BLaER1 (cell line): ENCODE data around the gene ARHGEF4.

Source experiments
- H3K27ac ChIP-seq: shearing (Covaris generic); formaldehyde crosslinking; 2 replicates; pipeline ENCODE4 v1.8.1; 2022
- H3K27me3 ChIP-seq: shearing (Covaris generic); formaldehyde crosslinking; 2 replicates; pipeline ENCODE4 v1.8.1; 2022
- H3K36me3 ChIP-seq: shearing (Covaris generic); formaldehyde crosslinking; 2 replicates; pipeline ENCODE4 v1.8.1; 2022
- H3K4me1 ChIP-seq: shearing (Covaris generic); formaldehyde crosslinking; 2 replicates; pipeline ENCODE4 v1.8.1; 2022
- H3K4me2 ChIP-seq: shearing (Covaris generic); formaldehyde crosslinking; 2 replicates; pipeline ENCODE4 v1.8.1; 2022
- H3K4me3 ChIP-seq: shearing (Covaris generic); formaldehyde crosslinking; 2 replicates; pipeline ENCODE4 v1.8.1; 2022
- H3K9ac ChIP-seq: shearing (Covaris generic); formaldehyde crosslinking; 2 replicates; pipeline ENCODE4 v1.8.1; 2022
- H3K9me3 ChIP-seq: shearing (Covaris generic); formaldehyde crosslinking; 2 replicates; pipeline ENCODE4 v1.8.1; 2022
- H4K20me1 ChIP-seq: shearing (Covaris generic); formaldehyde crosslinking; 2 replicates; pipeline ENCODE4 v1.8.1; 2022
- Cebpa-rat ChIP-seq: shearing (Covaris generic); IDR thresholded peaks from 2 replicates; pipeline ENCODE4 v1.8.1; 2022

The ARHGEF4 gene

DNA sequence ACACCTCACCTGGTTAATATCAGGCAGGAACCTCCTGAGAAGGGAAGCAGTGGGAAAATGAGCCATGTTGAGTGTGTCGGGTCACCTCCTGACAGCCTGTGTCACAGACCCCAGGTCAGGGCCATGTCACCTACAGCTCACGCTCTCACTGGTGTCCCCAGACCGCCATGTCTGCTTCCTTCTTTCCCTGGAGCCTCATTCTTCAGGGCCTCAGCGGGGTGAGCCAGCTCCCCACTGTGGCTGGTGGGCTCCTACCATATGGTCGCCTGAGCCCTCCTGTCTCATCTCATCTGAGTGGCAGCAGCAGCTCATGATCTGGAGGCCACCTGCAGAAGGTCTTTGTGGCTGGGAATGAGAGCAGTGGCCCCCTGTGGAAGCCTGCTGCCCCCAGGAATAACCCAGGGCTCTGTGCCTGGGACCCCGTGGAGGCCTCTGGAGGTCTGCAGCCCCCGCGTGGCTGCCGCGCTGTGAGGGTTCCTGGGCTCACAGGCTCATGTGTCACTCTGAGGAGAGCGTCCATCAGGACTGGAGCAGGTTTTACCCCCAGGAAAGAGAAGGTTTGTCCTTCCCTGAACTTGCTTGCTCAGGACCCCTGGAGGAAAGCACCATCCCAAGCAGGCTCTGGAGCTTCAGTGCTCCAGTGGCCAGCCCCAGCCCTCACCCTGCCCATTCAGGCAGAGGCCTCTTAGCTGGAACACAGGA, 200.1 kb downstream of the ARHGEF4 start:
- TF ChIP-seq Cebpa-rat, result no peak
- H3K4me1 ChIP-seq, result peaks cover 26% of the 10 kb centered on the region
- no peak overlapping the region for H3K4me2 ChIP-seq
- H3K4me3 ChIP-seq, result no peak overlapping the region
- H3K9me3 ChIP-seq, result no peaks in the 10 kb centered on the region
- no peak overlapping the region for H3K27ac ChIP-seq
- no peak overlapping the region for H3K9ac ChIP-seq
- H3K36me3 ChIP-seq, result no peaks in the 10 kb centered on the region
- no peaks in the 10 kb centered on the region for H4K20me1 ChIP-seq
- 0 out of 2 replicates have a peak, but pooled peaks cover 8% of the 10 kb centered on the region for H3K27me3 ChIP-seq

DNA sequence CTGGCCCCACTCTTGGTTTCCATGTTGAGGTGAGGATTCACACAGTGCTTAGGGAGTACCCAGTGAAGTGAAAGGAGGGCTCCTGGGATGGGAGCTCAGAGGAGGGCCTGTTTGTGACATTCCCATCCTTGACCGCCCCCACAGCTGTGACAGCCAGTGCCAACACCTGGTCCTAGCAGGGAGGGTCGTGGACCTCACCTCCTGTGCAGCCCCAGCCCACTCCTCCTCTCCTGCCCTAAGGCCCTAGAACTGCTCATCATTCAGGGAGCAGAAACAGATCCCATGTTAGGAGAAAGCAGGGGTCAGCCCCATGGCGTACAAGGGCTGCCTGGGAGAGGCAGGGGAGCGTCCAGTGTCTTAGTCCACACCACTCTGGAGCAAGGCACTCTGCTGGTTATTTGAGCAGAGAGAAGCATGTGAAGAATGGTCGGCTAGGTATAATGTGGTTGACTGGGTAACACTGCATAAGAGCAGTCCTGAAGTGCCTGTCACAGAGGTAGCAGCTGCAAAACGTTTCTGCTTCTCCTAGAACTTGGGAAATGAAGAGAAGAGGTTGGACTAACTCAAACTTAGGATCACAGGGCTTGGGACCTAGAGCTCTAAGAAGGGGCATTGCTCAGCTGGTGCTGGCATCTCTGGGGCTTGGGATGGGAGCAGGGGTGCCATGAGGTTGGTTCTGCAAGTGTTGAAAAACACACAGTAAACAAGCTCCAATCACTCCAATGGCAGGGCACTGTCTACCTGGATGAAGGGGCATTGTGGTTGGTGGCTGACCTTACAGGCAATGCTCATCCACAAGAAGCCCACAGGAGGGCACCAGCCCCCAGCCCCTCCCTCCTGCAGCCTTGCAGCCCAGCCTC, 200.9 kb downstream of the ARHGEF4 start:
- Histone ChIP-seq H3K9ac (no peak overlapping the region), H3K27ac (no peak overlapping the region), H3K4me3 (no peak overlapping the region), H3K9me3 (no peaks in the 10 kb centered on the region), H4K20me1 (no peaks in the 10 kb centered on the region), H3K27me3 (0 out of 2 replicates have a peak, but pooled peaks cover 8% of the 10 kb centered on the region), H3K36me3 (no peaks in the 10 kb centered on the region), H3K4me2 (no peak overlapping the region), H3K4me1 (peaks cover 34% of the 10 kb centered on the region)
- TF ChIP-seq Cebpa-rat, result no peak

DNA sequence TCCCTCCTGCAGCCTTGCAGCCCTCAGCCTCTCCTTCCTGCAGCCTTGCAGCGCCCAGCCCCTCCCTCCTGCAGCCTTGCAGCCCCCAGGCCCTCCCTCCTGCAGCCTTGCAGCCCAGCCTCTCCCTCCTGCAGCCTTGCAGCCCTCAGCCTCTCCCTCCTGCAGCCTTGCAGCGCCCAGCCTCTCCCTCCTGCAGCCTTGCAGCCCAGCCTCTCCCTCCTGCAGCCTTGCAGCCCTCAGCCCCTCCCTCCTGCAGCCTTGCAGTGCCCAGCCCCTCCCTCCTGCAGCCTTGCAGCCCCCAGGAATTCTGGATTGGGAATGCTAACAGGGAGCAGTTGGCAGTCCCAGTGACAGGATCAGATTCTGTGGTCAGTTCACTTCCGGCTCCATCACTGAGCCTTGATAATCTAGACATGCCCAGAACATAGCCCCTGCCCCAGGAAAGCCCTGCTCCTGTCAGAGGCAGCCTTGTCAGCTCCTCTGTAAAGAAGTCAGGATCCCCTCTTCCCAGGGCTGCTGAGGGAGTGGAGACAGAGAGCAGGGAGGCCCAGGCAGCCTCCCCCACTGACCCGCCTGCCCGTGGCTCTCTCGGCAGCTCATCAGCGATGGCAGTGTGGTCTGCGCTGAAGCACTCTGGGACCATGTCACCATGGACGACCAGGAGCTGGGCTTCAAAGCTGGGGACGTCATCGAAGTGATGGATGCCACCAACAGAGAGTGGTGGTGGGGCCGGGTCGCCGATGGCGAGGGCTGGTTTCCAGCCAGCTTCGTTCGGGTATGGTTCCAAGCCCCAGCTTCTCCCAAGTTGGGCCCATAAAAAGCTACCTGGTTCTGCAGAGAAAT, 201.8 kb downstream of the ARHGEF4 start:
- 0 out of 2 replicates have a peak, but pooled peaks cover 8% of the 10 kb centered on the region for H3K27me3 ChIP-seq
- no peak overlapping the region for H3K9ac ChIP-seq
- H4K20me1 ChIP-seq, result no peaks in the 10 kb centered on the region
- no peak overlapping the region for H3K27ac ChIP-seq
- H3K36me3 ChIP-seq, result no peaks in the 10 kb centered on the region
- H3K4me1 ChIP-seq, result peaks cover 42% of the 10 kb centered on the region
- H3K9me3 ChIP-seq, result no peaks in the 10 kb centered on the region
- H3K4me3 ChIP-seq, result no peak overlapping the region
- no peak for TF ChIP-seq Cebpa-rat
- H3K4me2 ChIP-seq, result no peak overlapping the region

DNA sequence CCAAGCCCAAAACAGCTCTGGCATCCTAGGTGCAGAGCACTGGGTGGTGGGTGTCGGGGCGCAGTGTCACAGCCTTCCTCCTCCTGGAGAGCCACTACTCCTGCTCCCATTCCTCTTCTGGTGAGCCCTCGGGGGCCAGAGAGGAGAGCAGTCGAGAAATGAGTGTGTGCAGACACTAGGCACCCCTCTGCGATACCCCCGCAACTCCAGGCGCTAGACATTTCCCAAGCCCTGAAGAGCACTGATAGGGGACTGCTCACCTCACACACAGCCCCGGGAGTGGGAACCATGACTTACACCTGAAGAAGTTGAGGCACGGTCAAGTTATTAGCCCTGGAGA, 202.4 kb downstream of the ARHGEF4 start:
- no peak for TF ChIP-seq Cebpa-rat
- no peaks in the 10 kb centered on the region for H4K20me1 ChIP-seq
- 0 out of 2 replicates have a peak, but pooled peaks cover 8% of the 10 kb centered on the region for H3K27me3 ChIP-seq
- no peak overlapping the region for H3K4me3 ChIP-seq
- no peaks in the 10 kb centered on the region for H3K9me3 ChIP-seq
- H3K4me2 ChIP-seq, result no peak overlapping the region
- H3K36me3 ChIP-seq, result no peaks in the 10 kb centered on the region
- H3K27ac ChIP-seq, result no peak overlapping the region
- H3K9ac ChIP-seq, result no peak overlapping the region
- H3K4me1 ChIP-seq, result peaks cover 43% of the 10 kb centered on the region

DNA sequence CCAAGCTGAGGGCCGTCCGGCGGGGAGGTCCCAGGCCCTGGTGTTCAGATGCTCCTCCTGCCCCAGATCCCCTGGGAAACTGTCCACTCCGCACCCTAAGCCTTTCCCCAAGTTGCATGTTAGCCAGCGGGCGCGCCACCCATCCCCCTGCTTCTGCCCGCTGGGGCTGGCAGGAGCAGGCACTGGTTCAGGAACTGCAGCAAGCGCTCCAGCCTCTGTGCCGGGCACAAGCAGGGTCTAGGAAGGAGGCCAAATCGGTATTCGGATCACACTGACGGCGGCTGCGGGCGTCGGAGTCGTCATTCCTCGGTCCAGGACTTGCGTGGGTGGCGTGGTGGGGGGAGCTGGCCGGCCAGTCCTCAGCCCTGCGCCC, 202.8 kb downstream of the ARHGEF4 start:
- Histone ChIP-seq H3K36me3 (no peaks in the 10 kb centered on the region), H3K4me1 (peaks cover 43% of the 10 kb centered on the region), H4K20me1 (no peaks in the 10 kb centered on the region), H3K9me3 (no peaks in the 10 kb centered on the region), H3K9ac (no peak overlapping the region), H3K27me3 (0 out of 2 replicates have a peak, but pooled peaks cover 8% of the 10 kb centered on the region), H3K27ac (no peak overlapping the region), H3K4me3 (no peak overlapping the region), H3K4me2 (peak overlapping the region; percentile 84)
- no peak for TF ChIP-seq Cebpa-rat

DNA sequence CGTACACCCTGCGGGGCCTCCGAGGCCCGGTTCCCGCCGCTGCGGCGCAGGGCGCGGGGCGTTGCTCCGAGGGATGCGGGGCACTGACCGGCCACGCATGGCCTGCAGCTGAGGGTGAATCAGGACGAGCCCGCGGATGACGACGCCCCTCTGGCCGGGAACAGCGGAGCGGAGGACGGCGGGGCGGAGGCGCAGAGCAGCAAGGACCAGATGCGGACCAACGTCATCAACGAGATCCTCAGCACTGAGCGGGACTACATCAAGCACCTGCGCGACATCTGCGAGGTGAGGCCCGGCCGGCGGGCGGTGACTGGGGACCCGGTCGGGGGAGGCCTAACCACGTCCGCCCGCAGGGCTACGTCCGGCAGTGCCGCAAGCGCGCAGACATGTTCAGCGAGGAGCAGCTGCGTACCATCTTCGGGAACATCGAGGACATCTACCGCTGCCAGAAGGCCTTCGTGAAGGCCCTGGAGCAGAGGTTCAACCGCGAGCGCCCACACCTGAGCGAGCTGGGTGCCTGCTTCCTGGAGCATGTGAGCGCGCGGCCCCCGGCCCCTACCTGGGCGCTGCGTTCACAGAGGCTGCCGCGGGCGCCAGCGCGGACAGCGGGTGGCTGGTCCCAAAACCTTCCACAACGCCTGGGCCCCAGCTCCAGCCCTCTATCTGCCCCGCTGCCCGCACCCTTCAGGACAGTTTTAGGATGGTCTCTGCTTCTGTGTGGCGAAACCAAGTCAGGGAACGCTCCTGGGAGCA, 203.4 kb downstream of the ARHGEF4 start:
- no peak overlapping the region for H3K4me3 ChIP-seq
- no peaks in the 10 kb centered on the region for H3K9me3 ChIP-seq
- H3K4me2 ChIP-seq, result peak overlapping the region; percentile 84
- peaks cover 43% of the 10 kb centered on the region for H3K4me1 ChIP-seq
- no peak overlapping the region; the same call in 1 of the 2 replicates for H3K9ac ChIP-seq
- H3K27ac ChIP-seq, result peak overlapping the region; percentile 54; the same call in 1 of the 2 replicates
- TF ChIP-seq Cebpa-rat, result no peak
- 0 out of 2 replicates have a peak, but pooled peaks cover 8% of the 10 kb centered on the region for H3K27me3 ChIP-seq
- peaks cover under 1% of the 10 kb centered on the region; the same call in 1 of the 2 replicates for H3K36me3 ChIP-seq
- H4K20me1 ChIP-seq, result no peaks in the 10 kb centered on the region

DNA sequence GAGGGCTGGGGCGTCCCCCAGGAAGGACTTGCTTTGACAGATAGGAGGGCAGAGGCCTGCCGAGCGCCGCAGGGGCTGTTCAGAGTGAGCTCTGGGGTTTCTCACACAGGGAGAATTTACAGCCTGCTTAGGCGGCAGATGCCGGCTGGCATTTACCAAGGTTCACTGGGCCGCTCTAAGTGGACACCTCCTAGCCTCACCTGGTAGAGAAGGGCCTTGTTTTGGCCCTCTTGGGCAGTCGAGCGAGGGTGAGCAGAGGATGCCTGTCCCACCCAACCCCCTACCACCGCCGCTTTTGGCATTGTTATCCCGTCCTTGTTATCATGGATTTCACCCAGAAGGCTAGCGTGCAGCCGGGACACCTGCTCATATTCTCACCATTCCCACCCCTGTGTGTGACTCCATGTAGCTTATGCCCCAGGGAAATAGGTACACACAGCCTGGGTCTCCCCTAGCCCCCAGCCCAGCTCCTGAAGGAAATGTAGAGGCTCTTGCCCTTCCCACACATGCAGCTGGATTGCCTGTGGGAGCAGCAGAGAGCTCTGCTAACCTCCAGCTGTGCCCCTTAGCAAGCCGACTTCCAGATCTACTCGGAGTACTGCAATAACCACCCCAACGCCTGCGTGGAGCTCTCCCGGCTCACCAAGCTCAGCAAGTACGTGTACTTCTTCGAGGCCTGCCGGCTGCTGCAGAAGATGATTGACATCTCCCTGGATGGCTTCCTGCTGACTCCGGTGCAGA, 204.1 kb downstream of the ARHGEF4 start:
- no peak for TF ChIP-seq Cebpa-rat
- Histone ChIP-seq H3K9me3 (no peaks in the 10 kb centered on the region), H3K9ac (no peak overlapping the region; the same call in 1 of the 2 replicates), H4K20me1 (peaks cover under 1% of the 10 kb centered on the region; the same call in 1 of the 2 replicates), H3K27ac (peak overlapping the region; percentile 54; the same call in 1 of the 2 replicates), H3K4me2 (peak overlapping the region; percentile 84), H3K36me3 (peaks cover 7% of the 10 kb centered on the region), H3K4me3 (peak overlapping the region; percentile 25; the same call in 1 of the 2 replicates), H3K4me1 (peaks cover 43% of the 10 kb centered on the region), H3K27me3 (0 out of 2 replicates have a peak, but pooled peaks cover 8% of the 10 kb centered on the region)

DNA sequence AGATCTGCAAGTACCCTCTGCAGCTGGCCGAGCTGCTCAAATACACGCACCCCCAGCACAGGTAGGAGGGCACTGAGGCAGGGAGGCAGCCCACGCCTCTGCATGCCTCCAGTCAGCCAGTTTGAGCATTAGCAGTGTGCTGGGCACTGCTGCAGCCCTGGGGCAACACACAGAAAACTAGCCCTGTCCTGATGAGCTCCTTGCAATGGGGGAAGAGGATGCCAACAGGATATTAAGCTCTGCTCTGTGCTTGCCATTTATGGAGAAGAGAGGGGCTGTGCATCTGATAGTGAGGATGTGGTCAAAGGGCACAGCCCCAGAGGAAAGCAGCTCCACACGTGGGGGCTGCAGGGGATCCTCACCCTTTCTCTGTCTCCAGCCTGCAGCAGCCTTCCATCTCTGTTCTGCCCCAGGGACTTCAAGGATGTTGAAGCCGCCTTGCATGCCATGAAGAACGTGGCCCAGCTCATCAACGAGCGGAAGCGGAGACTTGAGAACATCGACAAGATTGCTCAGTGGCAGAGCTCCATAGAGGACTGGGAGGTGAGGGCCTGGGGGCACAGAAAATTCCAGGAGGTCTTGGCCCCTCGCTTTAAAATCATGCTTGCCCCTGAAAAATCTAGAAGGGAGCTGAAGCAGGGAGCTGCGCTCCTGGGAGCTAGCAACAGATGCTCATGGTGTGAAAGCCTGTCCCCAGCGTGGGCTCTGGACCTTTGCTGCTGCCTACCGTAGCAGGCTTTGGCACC, 204.9 kb downstream of the ARHGEF4 start:
- Histone ChIP-seq H3K27me3 (0 out of 2 replicates have a peak, but pooled peaks cover 8% of the 10 kb centered on the region), H3K36me3 (peaks cover 15% of the 10 kb centered on the region), H3K9ac (peak overlapping the region; percentile 6; the same call in 1 of the 2 replicates), H3K4me1 (peaks cover 43% of the 10 kb centered on the region), H3K4me2 (peak overlapping the region; percentile 84), H3K9me3 (no peaks in the 10 kb centered on the region), H4K20me1 (peaks cover 8% of the 10 kb centered on the region; the same call in 1 of the 2 replicates), H3K27ac (peak overlapping the region; percentile 54), H3K4me3 (peak overlapping the region; percentile 25; the same call in 1 of the 2 replicates)
- no peak for TF ChIP-seq Cebpa-rat
